ENCODE data around the gene C1orf159. TPM values are rescaled to one million over a fixed set of nuclear protein-coding genes. Genes with fewer than 3 reads are reported as not detected.

C1orf159 gene
- total and polyA plus RNA-seq, 2 donors (not counting 1 experiment from before 2014, with no cell fraction given), result 23.0 to 25.6 TPM

DNA sequence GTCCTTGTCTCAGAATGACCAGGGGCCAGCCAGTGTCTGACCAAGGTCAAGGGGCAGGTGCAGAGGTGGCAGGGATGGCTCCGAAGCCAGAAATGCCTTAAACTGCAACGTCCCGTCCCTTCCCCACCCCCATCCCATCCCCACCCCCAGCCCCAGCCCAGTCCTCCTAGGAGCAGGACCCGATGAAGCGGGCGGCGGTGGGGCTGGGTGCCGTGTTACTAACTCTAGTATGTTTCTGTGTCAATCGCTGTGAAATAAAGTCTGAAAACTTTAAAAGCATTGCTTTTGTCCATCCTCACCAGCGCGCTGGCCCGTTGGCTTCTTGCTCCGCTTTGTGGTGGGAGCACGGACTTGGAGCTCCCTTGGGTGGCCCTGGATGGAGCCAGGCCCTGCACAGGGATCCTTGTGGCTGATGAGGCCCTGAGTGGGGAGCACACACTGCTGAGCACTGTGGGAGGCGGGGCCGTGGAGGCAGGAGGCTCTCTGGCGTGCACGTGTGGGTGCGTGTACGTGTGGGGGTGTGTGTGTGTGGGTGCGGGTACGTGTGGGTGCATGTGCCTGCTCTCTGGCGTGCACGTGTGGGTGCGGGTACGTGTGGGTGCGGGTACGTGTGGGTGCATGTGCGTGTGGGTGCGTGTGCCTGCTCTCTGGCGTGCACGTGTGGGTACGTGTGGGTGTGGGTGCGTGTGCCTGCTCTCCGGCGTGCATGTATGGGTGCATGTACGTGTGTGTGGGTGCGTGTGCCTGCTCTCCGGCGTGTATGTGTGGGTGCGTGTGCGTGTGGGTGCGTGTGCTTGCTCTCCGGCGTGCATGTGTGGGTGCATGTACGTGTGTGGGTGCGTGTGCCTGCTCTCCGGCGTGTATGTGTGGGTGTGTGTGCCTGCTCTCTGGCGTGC lies 59.8 kb downstream of the C1orf159 start:
- Histone ChIP-seq H4K20me1 (ENCODE audit: control insufficient read depth, insufficient read depth, low read length, poor library complexity, severe bottlenecking) (no peaks in the 10 kb centered on the region), H3K27ac (ENCODE audit: low read length in 2 of 2) (no peak overlapping the region), H3K79me2 (ENCODE audit: control insufficient read depth, insufficient read depth, low read length) (no peaks in the 10 kb centered on the region), H3K36me3 (replicated peaks in 1 of 2; ENCODE audit: control extremely low read depth in 1 of 2, control insufficient read depth in 1 of 2, extremely low read depth in 1 of 2, insufficient read depth in 2 of 2, low read length in 1 of 2) (no peaks in the 10 kb centered on the region), H3K27me3 (replicated peaks in 1 of 4; ENCODE audit: control extremely low read depth in 1 of 4, control insufficient read depth in 3 of 4, insufficient read depth in 4 of 4, low read length in 3 of 4) (peaks cover 0 to 30% (median 14%) of the 10 kb centered on the region in 4 experiments), H3K9me3 (ENCODE audit: control extremely low read depth in 1 of 3, control insufficient read depth in 2 of 3, insufficient read depth in 1 of 3, low read length in 2 of 3) (peaks cover 0 to 13% (median 0%) of the 10 kb centered on the region in 3 donors), H3K4me2 (replicated peaks; ENCODE audit: low read depth, low read length, poor library complexity, severe bottlenecking) (no peak overlapping the region), H3K4me1 (ENCODE audit: control insufficient read depth in 2 of 2, insufficient read depth in 2 of 2, low read length in 2 of 2) (peaks cover 16 to 22% of the 10 kb centered on the region in 2 donors), H3K9ac (ENCODE audit: low read length) (no peak overlapping the region), H2AFZ (ENCODE audit: insufficient read depth, low read depth, low read length, poor library complexity, severe bottlenecking) (no peak overlapping the region), H3K4me3 (ENCODE audit: control extremely low read depth in 1 of 5, extremely low read depth in 1 of 5, insufficient read depth in 1 of 5, low read depth in 2 of 5, low read length in 4 of 5) (no peak overlapping the region)
- Mint-ChIP-seq H3K4me1 (peaks cover 9% of the 10 kb centered on the region), H3K9me3 (ENCODE audit: insufficient read depth) (no peaks in the 10 kb centered on the region), H3K27ac (no peak overlapping the region), H3K4me3 (no peak overlapping the region), H3K27me3 (peaks cover 7% of the 10 kb centered on the region)
- POLR2A ChIA-PET, result no interaction called here
- ATAC-seq (ENCODE audit: low read depth), result no peak
- 88% methylated on average over 32 of the region's 50 CpGs for WGBS (ENCODE audit: insufficient coverage)
- DNase-seq, result no peak
- CTCF ChIA-PET, result no interaction called here
- intact Hi-C loops (cut with micrococcal nuclease), result no loop called here
- TF ChIP-seq, protein P1, sequence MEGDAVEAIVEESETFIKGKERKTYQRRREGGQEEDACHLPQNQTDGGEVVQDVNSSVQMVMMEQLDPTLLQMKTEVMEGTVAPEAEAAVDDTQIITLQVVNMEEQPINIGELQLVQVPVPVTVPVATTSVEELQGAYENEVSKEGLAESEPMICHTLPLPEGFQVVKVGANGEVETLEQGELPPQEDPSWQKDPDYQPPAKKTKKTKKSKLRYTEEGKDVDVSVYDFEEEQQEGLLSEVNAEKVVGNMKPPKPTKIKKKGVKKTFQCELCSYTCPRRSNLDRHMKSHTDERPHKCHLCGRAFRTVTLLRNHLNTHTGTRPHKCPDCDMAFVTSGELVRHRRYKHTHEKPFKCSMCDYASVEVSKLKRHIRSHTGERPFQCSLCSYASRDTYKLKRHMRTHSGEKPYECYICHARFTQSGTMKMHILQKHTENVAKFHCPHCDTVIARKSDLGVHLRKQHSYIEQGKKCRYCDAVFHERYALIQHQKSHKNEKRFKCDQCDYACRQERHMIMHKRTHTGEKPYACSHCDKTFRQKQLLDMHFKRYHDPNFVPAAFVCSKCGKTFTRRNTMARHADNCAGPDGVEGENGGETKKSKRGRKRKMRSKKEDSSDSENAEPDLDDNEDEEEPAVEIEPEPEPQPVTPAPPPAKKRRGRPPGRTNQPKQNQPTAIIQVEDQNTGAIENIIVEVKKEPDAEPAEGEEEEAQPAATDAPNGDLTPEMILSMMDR (IDR thresholded peaks at IDR 0.05), result no peak
- TF ChIP-seq EZH2 (IDR thresholded peaks at IDR 0.05; ENCODE audit: borderline replicate concordance, insufficient read depth, low read depth, low read length, poor library complexity, severe bottlenecking), result no peak

DNA sequence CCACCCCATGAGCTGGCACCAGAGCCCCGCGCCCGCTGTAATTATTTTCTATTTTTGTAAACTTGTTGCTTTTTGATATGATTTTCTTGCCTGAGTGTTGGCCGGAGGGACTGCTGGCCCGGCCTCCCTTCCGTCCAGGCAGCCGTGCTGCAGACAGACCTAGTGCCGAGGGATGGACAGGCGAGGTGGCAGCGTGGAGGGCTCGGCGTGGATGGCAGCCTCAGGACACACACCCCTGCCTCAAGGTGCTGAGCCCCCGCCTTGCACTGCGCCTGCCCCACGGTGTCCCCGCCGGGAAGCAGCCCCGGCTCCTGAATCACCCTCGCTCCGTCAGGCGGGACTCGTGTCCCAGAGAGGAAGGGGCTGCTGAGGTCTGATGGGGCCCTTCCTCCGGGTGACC lies 60.9 kb downstream of the C1orf159 start:
- H4K20me1 ChIP-seq (ENCODE audit: control insufficient read depth, insufficient read depth, low read length, poor library complexity, severe bottlenecking), result no peaks in the 10 kb centered on the region
- H3K79me2 ChIP-seq (ENCODE audit: control insufficient read depth, insufficient read depth, low read length), result no peaks in the 10 kb centered on the region
- ATAC-seq (ENCODE audit: low read depth), result no peak
- H3K27me3 ChIP-seq (replicated peaks in 1 of 4; ENCODE audit: control extremely low read depth in 1 of 4, control insufficient read depth in 3 of 4, insufficient read depth in 4 of 4, low read length in 3 of 4), result peaks cover 0 to 20% (median 5%) of the 10 kb centered on the region in 4 experiments
- WGBS (ENCODE audit: insufficient coverage), result 92% methylated on average over 23 of the region's 23 CpGs
- POLR2A ChIA-PET, result no interaction called here
- no peak for TF ChIP-seq EZH2 (IDR thresholded peaks at IDR 0.05; ENCODE audit: borderline replicate concordance, insufficient read depth, low read depth, low read length, poor library complexity, severe bottlenecking)
- TF ChIP-seq, protein P1 (IDR thresholded peaks at IDR 0.05), result no peak
- Mint-ChIP-seq H3K27ac (no peak overlapping the region), H3K9me3 (ENCODE audit: insufficient read depth) (no peaks in the 10 kb centered on the region), H3K27me3 (peaks cover 7% of the 10 kb centered on the region), H3K4me1 (peaks cover 6% of the 10 kb centered on the region), H3K4me3 (no peak overlapping the region)
- no peak overlapping the region for H3K4me3 ChIP-seq (ENCODE audit: control extremely low read depth in 1 of 5, extremely low read depth in 1 of 5, insufficient read depth in 1 of 5, low read depth in 2 of 5, low read length in 4 of 5)
- H3K9me3 ChIP-seq (ENCODE audit: control extremely low read depth in 1 of 3, control insufficient read depth in 2 of 3, insufficient read depth in 1 of 3, low read length in 2 of 3), result peaks cover 0 to 8% (median 0%) of the 10 kb centered on the region in 3 donors
- H3K36me3 ChIP-seq (replicated peaks in 1 of 2; ENCODE audit: control extremely low read depth in 1 of 2, control insufficient read depth in 1 of 2, extremely low read depth in 1 of 2, insufficient read depth in 2 of 2, low read length in 1 of 2), result no peaks in the 10 kb centered on the region
- no peak overlapping the region for H3K27ac ChIP-seq (ENCODE audit: low read length in 2 of 2)
- no peak overlapping the region for H3K4me2 ChIP-seq (replicated peaks; ENCODE audit: low read depth, low read length, poor library complexity, severe bottlenecking)
- CTCF ChIA-PET, result no interaction called here
- H3K4me1 ChIP-seq (ENCODE audit: control insufficient read depth in 2 of 2, insufficient read depth in 2 of 2, low read length in 2 of 2), result peaks cover 12 to 15% of the 10 kb centered on the region in 2 donors
- no peak for DNase-seq
- no peak overlapping the region for H2AFZ ChIP-seq (ENCODE audit: insufficient read depth, low read depth, low read length, poor library complexity, severe bottlenecking)
- intact Hi-C loops (cut with micrococcal nuclease), result no loop called here
- H3K9ac ChIP-seq (ENCODE audit: low read length), result no peak overlapping the region
